ENCODE results near the gene PLA2G2C. TPM values are rescaled to one million over a fixed set of nuclear protein-coding genes. Genes with fewer than 3 reads are reported as not detected.
A peak's percentile ranks its signal among the peaks of the same experiment; 100 is the strongest.

Gene PLA2G2C
- total and polyA plus RNA-seq, 4 donors: not detected

- TF ChIP-seq MAX (IDR thresholded peaks at IDR 0.05) (peak; percentile 70), YY1 (IDR thresholded peaks at IDR 0.05) (peak; percentile 95), SP1 (IDR thresholded peaks at IDR 0.05) (peak; percentile 87), REST (IDR thresholded peaks at IDR 0.05) (no peak)
Measured at GRCh38 chr1:20183616-20184271, 2.6 kb downstream of the PLA2G2C start (continued).

DNA sequence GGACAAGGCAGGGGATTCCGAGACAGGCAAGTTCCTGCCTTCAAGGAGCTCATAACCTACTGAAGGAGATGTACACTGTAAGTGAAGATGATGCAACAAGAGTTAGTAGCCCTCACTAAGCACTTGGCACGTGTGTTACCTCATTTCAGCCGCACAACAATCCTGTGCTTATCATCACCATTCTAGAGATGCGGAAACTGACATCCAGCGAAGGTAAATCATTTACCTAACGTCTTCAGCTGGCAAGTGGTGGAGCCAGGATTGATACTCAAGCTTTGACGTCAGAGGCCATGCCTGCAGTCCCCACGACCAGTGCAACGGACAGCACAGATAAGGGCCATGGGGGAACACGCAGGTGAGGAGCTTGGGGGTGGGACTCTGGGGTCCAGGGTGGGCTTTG lies 3.3 kb downstream of the PLA2G2C start:
- Histone ChIP-seq H3K4me3 (ENCODE audit: low read depth in 1 of 3, low read length in 3 of 3) (no peak overlapping the region), H3K36me3 (ENCODE audit: control insufficient read depth in 4 of 4, insufficient read depth in 3 of 4, low read depth in 1 of 4, low read length in 3 of 4) (no peaks in the 10 kb centered on the region), H3K4me1 (ENCODE audit: control insufficient read depth in 4 of 4, insufficient read depth in 4 of 4, low read length in 3 of 4) (peaks cover 4 to 42% (median 34%) of the 10 kb centered on the region in 4 donors), H3K27ac (ENCODE audit: low read depth in 1 of 2, low read length in 2 of 2) (peak overlapping the region in 1 of 2 donors; percentile 63), H3K9ac (ENCODE audit: low read depth in 1 of 2, low read length in 2 of 2) (no peak overlapping the region), H3K9me3 (ENCODE audit: control insufficient read depth in 4 of 4, low read length in 3 of 4) (no peaks in the 10 kb centered on the region), H3K27me3 (ENCODE audit: control insufficient read depth in 4 of 4, insufficient read depth in 4 of 4, low read length in 3 of 4) (no peaks in the 10 kb centered on the region)
- no peak for DNase-seq (ENCODE audit: low spot score)
- 39% methylated on average over 10 of the region's 10 CpGs for WGBS
- TF ChIP-seq FOXA2 (IDR thresholded peaks at IDR 0.05) (no peak), RAD21 (IDR thresholded peaks at IDR 0.05) (no peak), HNF4G (IDR thresholded peaks at IDR 0.05) (no peak), RXRA (IDR thresholded peaks at IDR 0.05) (peak in 1 of 2 donors; percentile 65), JUND (IDR thresholded peaks at IDR 0.05) (peak in 1 of 2 donors; percentile 30), SP1 (IDR thresholded peaks at IDR 0.05) (no peak), ATF3 (IDR thresholded peaks at IDR 0.05) (peak; percentile 21), YY1 (IDR thresholded peaks at IDR 0.05) (no peak), REST (IDR thresholded peaks at IDR 0.05) (no peak), NR2F2 (IDR thresholded peaks at IDR 0.05) (no peak), GABPA (IDR thresholded peaks at IDR 0.05 in 1 of 2, conservative IDR thresholded peaks at IDR 0.05 in 1 of 2) (no peak), FOXA1 (IDR thresholded peaks at IDR 0.05) (no peak), MAX (IDR thresholded peaks at IDR 0.05) (peak; percentile 23), EGR1 (IDR thresholded peaks at IDR 0.05; ENCODE audit: low read depth in 2 of 2) (no peak), TAF1 (conservative IDR thresholded peaks at IDR 0.05) (no peak), HNF4A (conservative IDR thresholded peaks at IDR 0.05) (peak in 1 of 2 donors; percentile 64), ZBTB33 (IDR thresholded peaks at IDR 0.05) (no peak)
- TF ChIP-seq, protein P1, sequence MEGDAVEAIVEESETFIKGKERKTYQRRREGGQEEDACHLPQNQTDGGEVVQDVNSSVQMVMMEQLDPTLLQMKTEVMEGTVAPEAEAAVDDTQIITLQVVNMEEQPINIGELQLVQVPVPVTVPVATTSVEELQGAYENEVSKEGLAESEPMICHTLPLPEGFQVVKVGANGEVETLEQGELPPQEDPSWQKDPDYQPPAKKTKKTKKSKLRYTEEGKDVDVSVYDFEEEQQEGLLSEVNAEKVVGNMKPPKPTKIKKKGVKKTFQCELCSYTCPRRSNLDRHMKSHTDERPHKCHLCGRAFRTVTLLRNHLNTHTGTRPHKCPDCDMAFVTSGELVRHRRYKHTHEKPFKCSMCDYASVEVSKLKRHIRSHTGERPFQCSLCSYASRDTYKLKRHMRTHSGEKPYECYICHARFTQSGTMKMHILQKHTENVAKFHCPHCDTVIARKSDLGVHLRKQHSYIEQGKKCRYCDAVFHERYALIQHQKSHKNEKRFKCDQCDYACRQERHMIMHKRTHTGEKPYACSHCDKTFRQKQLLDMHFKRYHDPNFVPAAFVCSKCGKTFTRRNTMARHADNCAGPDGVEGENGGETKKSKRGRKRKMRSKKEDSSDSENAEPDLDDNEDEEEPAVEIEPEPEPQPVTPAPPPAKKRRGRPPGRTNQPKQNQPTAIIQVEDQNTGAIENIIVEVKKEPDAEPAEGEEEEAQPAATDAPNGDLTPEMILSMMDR (IDR thresholded peaks at IDR 0.05; ENCODE audit: low read depth, low read length, missing input control): no peak
